Neutrophil (primary cell): ENCODE data around the gene VWA5A.

Experiments used
- H3K27ac ChIP-seq: fragments of 200-600 bp; sonication (generic); 2 replicates; pipeline ENCODE4 v1.5.1; 2016; ENCODE audit warnings: mild to moderate bottlenecking, moderate library complexity
- H3K27me3 ChIP-seq: fragments of 200-600 bp; sonication (generic); 2 replicates; pipeline ENCODE4 v1.6.0; 2016; ENCODE audit warnings: mild to moderate bottlenecking
- H3K36me3 ChIP-seq: fragments of 200-600 bp; sonication (generic); 2 replicates; pipeline ENCODE4 v1.5.1; 2017
- H3K4me1 ChIP-seq, 2 experiments: fragments of 200-600 bp in 1 of 2; sonication (generic) in 1 of 2; 1 replicate in 1 of 2; 2 replicates in 1 of 2; pipeline versions ENCODE4 v1.5.1 to v1.6.1; 2013 to 2016; ENCODE audit warnings: low read depth in 1 of 2, low read length in 1 of 2, mild to moderate bottlenecking in 1 of 2, moderate library complexity in 1 of 2; ENCODE audit not compliant: control insufficient read depth in 1 of 2, insufficient read depth in 1 of 2
- H3K4me3 ChIP-seq, 2 experiments: fragments of 200-600 bp in 1 of 2; sonication (generic) in 1 of 2; 1 replicate in 1 of 2; 2 replicates in 1 of 2; pipeline ENCODE4 v1.5.1; 2013 to 2016; ENCODE audit warnings: low read depth in 1 of 2, low read length in 1 of 2, mild to moderate bottlenecking in 1 of 2, moderate library complexity in 1 of 2
- H3K9me3 ChIP-seq: fragments of 200-600 bp; sonication (generic); 2 replicates; pipeline ENCODE4 v1.5.1; 2016
- CTCF ChIP-seq: fragments of 200-600 bp; sonication (generic); IDR thresholded peaks from 2 replicates; pipeline ENCODE4 v1.5.1; 2016; ENCODE audit warnings: antibody characterized with exemption

Gene VWA5A

GRCh38 chr11:124078591-124078990 lies 36.7 kb upstream of the VWA5A start:
- H3K27ac ChIP-seq, result no peak overlapping the region
- no peaks in the 10 kb centered on the region for H3K36me3 ChIP-seq
- H3K27me3 ChIP-seq, result peaks cover 19% of the 10 kb centered on the region
- H3K9me3 ChIP-seq, result no peaks in the 10 kb centered on the region
- TF ChIP-seq CTCF, result no peak
- peaks cover 7 to 20% of the 10 kb centered on the region in 2 experiments for H3K4me1 ChIP-seq
- no peak overlapping the region for H3K4me3 ChIP-seq

- Histone ChIP-seq H3K36me3 (no peaks in the 10 kb centered on the region), H3K27ac (no peak overlapping the region)
- no peak for TF ChIP-seq CTCF
Measured at GRCh38 chr11:124079631-124080326, 35.5 kb upstream of the VWA5A start.

GRCh38 chr11:124080327-124081001 lies 34.8 kb upstream of the VWA5A start:
- no peak for TF ChIP-seq CTCF
- Histone ChIP-seq H3K4me1 (peaks cover 7 to 20% of the 10 kb centered on the region in 2 experiments), H3K36me3 (no peaks in the 10 kb centered on the region), H3K27me3 (peaks cover 13% of the 10 kb centered on the region), H3K4me3 (no peak overlapping the region), H3K27ac (no peak overlapping the region), H3K9me3 (no peaks in the 10 kb centered on the region)

More at GRCh38 chr11:124079631-124080326, 35.5 kb upstream of the VWA5A start:
- Histone ChIP-seq H3K9me3 (no peaks in the 10 kb centered on the region), H3K4me1 (peaks cover 7 to 20% of the 10 kb centered on the region in 2 experiments), H3K4me3 (no peak overlapping the region), H3K27me3 (peaks cover 18% of the 10 kb centered on the region)

- no peak for TF ChIP-seq CTCF
- H3K4me3 ChIP-seq, result no peak overlapping the region
- peaks cover 2% of the 10 kb centered on the region for H3K27me3 ChIP-seq
- H3K9me3 ChIP-seq, result no peaks in the 10 kb centered on the region
- H3K4me1 ChIP-seq, result peaks cover 3 to 11% of the 10 kb centered on the region in 2 experiments
- no peaks in the 10 kb centered on the region for H3K36me3 ChIP-seq
- no peak overlapping the region for H3K27ac ChIP-seq
Measured at GRCh38 chr11:124081483-124081882, 33.8 kb upstream of the VWA5A start.

GRCh38 chr11:124082371-124082770 lies 32.9 kb upstream of the VWA5A start:
- Histone ChIP-seq H3K27me3 (no peaks in the 10 kb centered on the region), H3K9me3 (no peaks in the 10 kb centered on the region), H3K27ac (no peak overlapping the region), H3K36me3 (no peaks in the 10 kb centered on the region), H3K4me1 (peaks cover 3 to 10% of the 10 kb centered on the region in 2 experiments), H3K4me3 (no peak overlapping the region)
- TF ChIP-seq CTCF, result no peak
